Lower leg skin (tissue), 4 donors: ENCODE results near the gene MEF2C. TPM values are rescaled to one million over a fixed set of nuclear protein-coding genes. Genes with fewer than 3 reads are reported as not detected.

Experiments used
- DNase-seq, 2 donors: peaks; one replicate each; pipeline ENCODE4 v3.0.0-alpha.2; 2019; ENCODE audit warnings: low spot score in 2 of 2
- H3K4me3 ChIP-seq: fragments of 200-600 bp; sonication (generic); 2 replicates; pipeline ENCODE4 v1.5.1; 2017; ENCODE audit warnings: mild to moderate bottlenecking, low read depth; ENCODE audit not compliant: poor library complexity, severe bottlenecking
- POLR2A ChIP-seq, 2 donors: fragments of 450-650 bp; IDR thresholded peaks; one replicate each; pipeline ENCODE4 v1.6.1; 2016 to 2017; ENCODE audit warnings: antibody characterized with exemption in 2 of 2, mild to moderate bottlenecking in 1 of 2, moderate library complexity in 1 of 2
- WGBS, 2 donors: methylation state at CpG; one replicate each; pipeline ENCODE4 v1.1.5; 2018; 5-methylcytosine and 5-hydroxymethylcytosine counted together
- intact Hi-C: fragments of 100-400 bp; cut with DNase I; formaldehyde crosslinking; loops from one replicate; pipeline ENCODE4 v1.15.0; 2023; ENCODE audit warnings: low total_unique reads
- total RNA-seq, 4 donors: library from RNA; depleted of rRNA; stranded (reverse); fragments of >200 nt; gene quantifications; one replicate each; pipeline ENCODE4 v1.1.0, GENCODE V29; 2016
- TF ChIP-seq, protein P1 (sequence below), 3 donors: fragments of 450-650 bp; IDR thresholded peaks; one replicate each; pipeline ENCODE4 v1.5.1; 2016; ENCODE audit warnings: antibody characterized with exemption in 3 of 3, mild to moderate bottlenecking in 3 of 3, moderate library complexity in 2 of 3

The MEF2C gene
- total RNA-seq, 4 donors from 2014 or later: 2.4 to 15.5 (median 8.1) TPM

- WGBS, 2 donors: 85 to 90% methylated on average over 2 of the region's 2 CpGs
- DNase-seq: no peak
- no peak overlapping the region for H3K4me3 ChIP-seq
- no peak for TF ChIP-seq POLR2A (IDR thresholded peaks at IDR 0.05)
- TF ChIP-seq, protein P1, sequence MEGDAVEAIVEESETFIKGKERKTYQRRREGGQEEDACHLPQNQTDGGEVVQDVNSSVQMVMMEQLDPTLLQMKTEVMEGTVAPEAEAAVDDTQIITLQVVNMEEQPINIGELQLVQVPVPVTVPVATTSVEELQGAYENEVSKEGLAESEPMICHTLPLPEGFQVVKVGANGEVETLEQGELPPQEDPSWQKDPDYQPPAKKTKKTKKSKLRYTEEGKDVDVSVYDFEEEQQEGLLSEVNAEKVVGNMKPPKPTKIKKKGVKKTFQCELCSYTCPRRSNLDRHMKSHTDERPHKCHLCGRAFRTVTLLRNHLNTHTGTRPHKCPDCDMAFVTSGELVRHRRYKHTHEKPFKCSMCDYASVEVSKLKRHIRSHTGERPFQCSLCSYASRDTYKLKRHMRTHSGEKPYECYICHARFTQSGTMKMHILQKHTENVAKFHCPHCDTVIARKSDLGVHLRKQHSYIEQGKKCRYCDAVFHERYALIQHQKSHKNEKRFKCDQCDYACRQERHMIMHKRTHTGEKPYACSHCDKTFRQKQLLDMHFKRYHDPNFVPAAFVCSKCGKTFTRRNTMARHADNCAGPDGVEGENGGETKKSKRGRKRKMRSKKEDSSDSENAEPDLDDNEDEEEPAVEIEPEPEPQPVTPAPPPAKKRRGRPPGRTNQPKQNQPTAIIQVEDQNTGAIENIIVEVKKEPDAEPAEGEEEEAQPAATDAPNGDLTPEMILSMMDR (IDR thresholded peaks at IDR 0.05): no peak
- intact Hi-C loops: no loop called here
Observed at GRCh38 chr5:88899096-88899737, 16.2 kb upstream of the MEF2C start.

DNA sequence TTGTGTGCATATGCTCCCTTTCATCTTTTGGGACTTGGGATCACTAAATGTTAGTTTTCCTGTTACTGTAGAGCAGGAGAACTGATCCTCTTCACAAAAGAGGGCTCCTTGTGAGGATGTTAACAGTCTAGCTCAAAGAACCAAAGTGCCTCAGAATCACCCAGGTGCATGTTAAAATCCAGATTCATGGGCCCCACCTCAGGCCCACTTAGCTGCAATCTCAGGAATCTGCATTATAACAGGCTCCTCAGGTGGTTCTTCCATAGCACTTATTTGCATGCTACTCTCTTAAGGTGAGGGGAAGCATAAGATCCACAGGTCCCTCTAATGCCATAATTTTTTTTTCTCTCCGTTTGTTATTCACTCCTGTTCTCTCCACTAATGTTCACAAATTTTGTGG is 14.8 kb upstream of the MEF2C start:
- DNase-seq: no peak
- TF ChIP-seq, protein P1 (IDR thresholded peaks at IDR 0.05): no peak
- TF ChIP-seq POLR2A (IDR thresholded peaks at IDR 0.05): no peak
- intact Hi-C loops: no loop called here
- 93 to 95% methylated on average over 1 of the region's 1 CpG for WGBS, 2 donors
- H3K4me3 ChIP-seq: no peak overlapping the region

- no peak for TF ChIP-seq POLR2A (IDR thresholded peaks at IDR 0.05)
- TF ChIP-seq, protein P1 (IDR thresholded peaks at IDR 0.05): no peak
- 93 to 94% methylated on average over 10 of the region's 10 CpGs for WGBS, 2 donors
- intact Hi-C loops: no loop called here
- no peak for DNase-seq
- no peak overlapping the region for H3K4me3 ChIP-seq
Observed at GRCh38 chr5:88895681-88896501, 12.9 kb upstream of the MEF2C start.

GRCh38 chr5:88892669-88893068 is 9.7 kb upstream of the MEF2C start:
- TF ChIP-seq, protein P1 (IDR thresholded peaks at IDR 0.05): no peak
- no peak for TF ChIP-seq POLR2A (IDR thresholded peaks at IDR 0.05)
- intact Hi-C loops: no loop called here
- H3K4me3 ChIP-seq: no peak overlapping the region
- DNase-seq: no peak
- WGBS, 2 donors: 82 to 91% methylated on average over 3 of the region's 3 CpGs

- intact Hi-C loops: no loop called here
Observed at GRCh38 chr5:88890070-88890781, 7.2 kb upstream of the MEF2C start.

More at GRCh38 chr5:88890070-88890781, 7.2 kb upstream of the MEF2C start:
- 27 to 28% methylated on average over 10 of the region's 10 CpGs for WGBS, 2 donors
- H3K4me3 ChIP-seq: peak overlapping the region; percentile 47
- no peak for DNase-seq
- TF ChIP-seq, protein P1 (IDR thresholded peaks at IDR 0.05): no peak
- no peak for TF ChIP-seq POLR2A (IDR thresholded peaks at IDR 0.05)
